Measurements from ENCODE around the gene SDHAF1. TPM values are rescaled to one million over a fixed set of nuclear protein-coding genes. Genes with fewer than 3 reads are reported as not detected.

The SDHAF1 gene
- total RNA-seq, 2 experiments from 2014 or later = 26.1 to 52.6 TPM

DNA sequence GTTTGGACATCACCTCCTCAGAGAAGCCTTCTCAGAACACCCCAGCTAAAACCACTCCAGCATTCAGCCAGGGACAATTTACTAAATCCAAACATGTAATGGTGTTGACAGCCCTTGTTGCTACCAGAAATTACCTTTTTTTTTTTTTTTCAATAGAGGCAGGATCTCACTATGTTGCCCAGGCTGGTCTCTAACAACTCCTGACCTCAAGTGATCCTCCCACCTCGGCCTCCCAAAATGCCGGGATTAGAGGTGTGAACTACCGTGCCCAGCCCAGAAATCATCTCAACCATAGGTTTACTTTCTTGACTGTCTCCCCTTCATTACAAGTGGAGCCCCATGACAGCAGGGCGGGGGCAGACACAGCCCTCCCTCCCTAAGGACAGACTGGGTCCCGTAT lies 28.4 kb downstream of the SDHAF1 start:
- H4K20me1 ChIP-seq (ENCODE audit: insufficient read depth, low read length) = no peaks in the 10 kb centered on the region
- no peak overlapping the region for H3K27ac ChIP-seq (ENCODE audit: low read depth, low read length, poor library complexity, severe bottlenecking)
- no peak overlapping the region for H2AFZ ChIP-seq (ENCODE audit: low read length)
- intact Hi-C loops (cut with micrococcal nuclease; ENCODE audit: unreplicated experiment) = no loop called here
- CTCF ChIA-PET (ENCODE audit: unreplicated experiment) = no interaction called here
- no peaks in the 10 kb centered on the region for H3K79me2 ChIP-seq (ENCODE audit: insufficient read depth, low read depth, low read length)
- H3K9me3 ChIP-seq (ENCODE audit: low read length) = no peaks in the 10 kb centered on the region
- H3K9me2 ChIP-seq (ENCODE audit: insufficient read depth, low read length) = no peaks in the 10 kb centered on the region
- no peak overlapping the region for H3K4me2 ChIP-seq (ENCODE audit: low read length)
- no peaks in the 10 kb centered on the region for H3K4me1 ChIP-seq (ENCODE audit: insufficient read depth, low read length, poor library complexity, severe bottlenecking)
- POLR2A ChIA-PET = no interaction called here
- TF ChIP-seq EZH2phosphoT487 (IDR thresholded peaks at IDR 0.05; ENCODE audit: borderline replicate concordance, low read depth, low read length) = no peak
- TF ChIP-seq, protein P1, sequence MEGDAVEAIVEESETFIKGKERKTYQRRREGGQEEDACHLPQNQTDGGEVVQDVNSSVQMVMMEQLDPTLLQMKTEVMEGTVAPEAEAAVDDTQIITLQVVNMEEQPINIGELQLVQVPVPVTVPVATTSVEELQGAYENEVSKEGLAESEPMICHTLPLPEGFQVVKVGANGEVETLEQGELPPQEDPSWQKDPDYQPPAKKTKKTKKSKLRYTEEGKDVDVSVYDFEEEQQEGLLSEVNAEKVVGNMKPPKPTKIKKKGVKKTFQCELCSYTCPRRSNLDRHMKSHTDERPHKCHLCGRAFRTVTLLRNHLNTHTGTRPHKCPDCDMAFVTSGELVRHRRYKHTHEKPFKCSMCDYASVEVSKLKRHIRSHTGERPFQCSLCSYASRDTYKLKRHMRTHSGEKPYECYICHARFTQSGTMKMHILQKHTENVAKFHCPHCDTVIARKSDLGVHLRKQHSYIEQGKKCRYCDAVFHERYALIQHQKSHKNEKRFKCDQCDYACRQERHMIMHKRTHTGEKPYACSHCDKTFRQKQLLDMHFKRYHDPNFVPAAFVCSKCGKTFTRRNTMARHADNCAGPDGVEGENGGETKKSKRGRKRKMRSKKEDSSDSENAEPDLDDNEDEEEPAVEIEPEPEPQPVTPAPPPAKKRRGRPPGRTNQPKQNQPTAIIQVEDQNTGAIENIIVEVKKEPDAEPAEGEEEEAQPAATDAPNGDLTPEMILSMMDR (conservative IDR thresholded peaks at IDR 0.05; ENCODE audit: low read length) = no peak
- no TSS peak for BruUV-seq (replicated peaks)
- H3K36me3 ChIP-seq (ENCODE audit: insufficient read depth, low read length) = peaks cover 11% of the 10 kb centered on the region; the same call in 1 of the 2 replicates
- no peak overlapping the region for H3K4me3 ChIP-seq (ENCODE audit: low read depth, low read length, poor library complexity, severe bottlenecking)
- DNase-seq (ENCODE audit: low spot score) = no peak

DNA sequence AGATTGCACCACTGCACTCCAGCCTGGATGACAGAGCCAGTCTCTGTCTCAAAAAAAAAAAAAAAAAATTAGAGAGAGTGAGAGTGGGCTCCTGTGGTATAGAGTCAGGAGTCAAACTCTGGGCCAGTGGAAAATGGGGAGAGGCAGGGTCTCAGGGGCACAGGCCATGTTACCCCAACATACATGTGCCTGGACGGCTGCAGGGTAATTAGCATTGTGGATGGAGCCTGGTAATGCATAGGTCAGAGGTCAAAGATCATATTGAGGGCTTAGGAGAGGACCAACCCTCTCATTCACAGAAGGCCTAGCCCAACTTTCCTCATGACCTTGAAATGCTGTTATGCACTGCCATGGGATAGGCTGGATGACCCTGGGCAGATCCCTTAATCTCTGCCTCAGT lies 30.6 kb downstream of the SDHAF1 start:
- intact Hi-C loops (cut with micrococcal nuclease; ENCODE audit: unreplicated experiment) = no loop called here

More for the DNA sequence above, 30.6 kb downstream of the SDHAF1 start:
- no peaks in the 10 kb centered on the region for H4K20me1 ChIP-seq (ENCODE audit: insufficient read depth, low read length)
- no peak overlapping the region for H3K4me3 ChIP-seq (ENCODE audit: low read depth, low read length, poor library complexity, severe bottlenecking)
- H2AFZ ChIP-seq (ENCODE audit: low read length) = no peak overlapping the region
- no peaks in the 10 kb centered on the region for H3K9me2 ChIP-seq (ENCODE audit: insufficient read depth, low read length)
- H3K4me2 ChIP-seq (ENCODE audit: low read length) = no peak overlapping the region
- no peaks in the 10 kb centered on the region for H3K9me3 ChIP-seq (ENCODE audit: low read length)
- POLR2A ChIA-PET = no interaction called here
- DNase-seq (ENCODE audit: low spot score) = no peak
- CTCF ChIA-PET (ENCODE audit: unreplicated experiment) = no interaction called here
- no peaks in the 10 kb centered on the region for H3K4me1 ChIP-seq (ENCODE audit: insufficient read depth, low read length, poor library complexity, severe bottlenecking)
- no peaks in the 10 kb centered on the region for H3K79me2 ChIP-seq (ENCODE audit: insufficient read depth, low read depth, low read length)
- no TSS peak for BruUV-seq (replicated peaks)
- H3K36me3 ChIP-seq (ENCODE audit: insufficient read depth, low read length) = peaks cover 11% of the 10 kb centered on the region; the same call in 1 of the 2 replicates
- no peak overlapping the region for H3K27ac ChIP-seq (ENCODE audit: low read depth, low read length, poor library complexity, severe bottlenecking)
- TF ChIP-seq, protein P1 (conservative IDR thresholded peaks at IDR 0.05; ENCODE audit: low read length) = no peak
- TF ChIP-seq EZH2phosphoT487 (IDR thresholded peaks at IDR 0.05; ENCODE audit: borderline replicate concordance, low read depth, low read length) = no peak
